ENCODE data around the gene THSD7A.

THSD7A gene

DNA sequence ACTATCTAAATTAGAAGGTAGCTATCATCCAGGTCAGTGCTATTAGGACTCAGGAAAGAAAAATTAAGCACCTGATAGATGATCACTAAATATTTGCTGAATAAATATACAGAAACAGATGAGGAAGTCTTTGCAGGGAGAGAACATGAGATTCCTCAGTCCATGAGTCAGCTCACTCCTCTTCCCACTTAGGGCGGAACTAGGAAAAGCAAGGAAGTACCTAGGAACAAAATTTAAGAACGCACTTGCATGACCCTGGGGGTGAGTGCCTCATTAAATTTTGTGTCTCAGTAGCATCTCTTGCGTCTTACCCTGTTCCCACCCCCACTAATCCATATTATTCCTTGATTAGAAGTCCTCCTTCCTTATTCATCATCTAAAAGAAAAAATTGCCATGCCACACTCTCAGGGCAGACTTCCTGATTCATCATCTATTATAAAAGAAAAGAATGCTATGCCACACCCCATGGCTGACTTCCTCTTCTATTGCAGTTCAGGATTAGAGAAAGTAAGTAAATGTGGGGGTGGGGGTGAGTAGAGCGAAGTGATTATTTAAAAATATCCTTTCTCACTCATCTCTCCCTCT lies 208.8 kb downstream of the THSD7A start:
- DNase-seq: no peak

DNA sequence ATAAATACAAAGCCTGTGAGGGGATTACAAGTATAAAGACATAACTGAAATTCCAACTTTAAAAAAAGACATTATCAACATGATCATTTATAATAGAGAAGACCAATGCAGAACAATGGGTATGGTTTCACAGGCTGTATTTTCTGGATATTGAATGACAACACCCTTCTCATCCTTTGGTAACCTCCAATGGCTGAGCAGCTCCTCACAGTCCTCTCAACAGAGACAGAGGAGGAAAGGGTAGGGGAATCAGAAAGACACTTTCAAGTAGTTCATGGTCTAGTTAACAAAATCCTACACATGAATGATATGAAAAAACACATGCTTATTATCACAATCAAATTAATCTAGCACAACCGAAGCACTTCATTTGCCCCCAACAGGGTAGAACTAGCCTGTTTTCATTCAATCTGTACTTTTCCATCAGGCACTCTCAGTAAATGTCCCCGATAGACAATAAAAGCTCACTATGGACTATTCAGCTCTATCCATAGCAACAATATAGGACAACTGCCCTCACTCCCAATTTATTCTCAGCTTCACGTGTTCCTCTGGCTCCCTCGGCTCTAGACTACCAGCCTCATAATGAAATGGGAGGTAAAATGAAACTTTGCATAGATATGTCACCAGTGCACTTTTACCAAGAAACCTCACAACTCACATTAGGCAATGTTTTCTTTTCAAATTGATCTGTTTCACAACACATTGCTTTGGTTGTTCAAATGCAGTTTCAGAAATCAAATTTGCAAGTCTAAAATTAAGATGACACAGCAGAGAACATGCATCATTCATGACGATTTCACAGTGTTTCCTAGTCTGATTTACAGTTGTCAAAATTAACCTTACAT lies 211.4 kb downstream of the THSD7A start:
- DNase-seq: no peak

GRCh38 chr7:11616466-11616865 lies 215.5 kb downstream of the THSD7A start:
- no peak for DNase-seq

DNA sequence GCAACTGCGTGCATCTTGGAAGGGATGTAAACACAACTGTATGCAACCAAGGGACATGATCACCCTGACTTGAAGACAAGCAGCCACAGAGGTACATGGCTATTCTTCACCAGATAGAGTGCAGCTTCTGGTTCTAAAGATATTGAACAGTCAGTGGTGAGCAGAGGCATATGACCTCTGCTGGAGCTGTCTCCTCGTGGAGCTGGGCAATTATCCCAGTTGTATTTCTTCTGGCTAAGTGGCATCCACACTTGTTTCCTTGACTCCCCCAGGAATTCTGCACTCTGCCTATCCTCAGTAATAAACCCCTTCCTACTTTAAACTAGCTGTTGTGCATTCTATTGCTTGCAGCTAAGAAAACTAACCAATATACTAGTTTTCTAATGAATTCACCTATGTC lies 216.8 kb downstream of the THSD7A start:
- no peak for DNase-seq

- no peak for DNase-seq
These were observed 218.6 kb downstream of the THSD7A start for GRCh38 chr7:11613292-11613930.

DNA sequence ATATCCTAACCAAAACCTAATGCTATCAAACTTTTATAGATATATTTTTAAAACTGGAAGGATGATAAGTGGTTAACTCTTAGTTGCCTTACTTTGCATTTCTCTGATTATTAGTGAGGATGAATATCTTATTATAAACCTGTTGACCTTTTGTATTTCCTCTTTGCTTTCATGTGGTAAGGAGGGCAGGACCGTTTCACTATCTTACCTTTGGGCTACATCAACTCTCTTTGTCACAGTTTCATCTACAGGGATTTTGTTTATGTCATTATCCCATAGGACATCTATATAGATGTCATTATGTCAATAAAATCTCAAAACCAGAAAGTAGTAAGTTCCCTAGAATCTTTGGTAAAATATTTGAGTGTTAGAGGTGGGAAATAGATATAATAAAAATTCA lies 219.3 kb downstream of the THSD7A start:
- DNase-seq: no peak

- no peak for DNase-seq
These were observed 222.8 kb downstream of the THSD7A start for GRCh38 chr7:11609096-11609670.

GRCh38 chr7:11607686-11608085 lies 224.3 kb downstream of the THSD7A start:
- DNase-seq: peak; percentile 78

- DNase-seq: no peak
These were observed 226.2 kb downstream of the THSD7A start for GRCh38 chr7:11605749-11606148.

- no peak for DNase-seq
These were observed 227.5 kb downstream of the THSD7A start for GRCh38 chr7:11604505-11604904.

GRCh38 chr7:11601761-11602160 lies 230.2 kb downstream of the THSD7A start:
- no peak for DNase-seq

DNA sequence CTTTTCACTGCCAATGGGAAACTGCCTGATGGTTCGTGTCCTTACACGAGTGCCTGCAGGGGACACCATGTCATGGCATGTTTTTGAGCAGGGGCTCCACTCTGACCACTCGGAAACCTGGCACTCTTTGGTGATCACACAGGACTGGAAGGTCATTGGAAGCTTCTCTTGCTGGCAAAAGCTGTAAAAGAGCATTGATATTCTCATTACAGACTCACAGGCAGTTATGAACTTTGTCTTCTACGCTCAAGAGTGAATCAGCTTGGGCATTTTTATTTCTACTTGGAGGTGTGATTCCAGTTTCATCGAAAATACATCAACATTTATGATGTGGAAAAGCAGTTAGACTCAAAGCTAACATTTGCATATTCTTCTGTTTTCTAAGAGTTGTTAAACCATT lies 238.7 kb downstream of the THSD7A start:
- no peak for DNase-seq

DNA sequence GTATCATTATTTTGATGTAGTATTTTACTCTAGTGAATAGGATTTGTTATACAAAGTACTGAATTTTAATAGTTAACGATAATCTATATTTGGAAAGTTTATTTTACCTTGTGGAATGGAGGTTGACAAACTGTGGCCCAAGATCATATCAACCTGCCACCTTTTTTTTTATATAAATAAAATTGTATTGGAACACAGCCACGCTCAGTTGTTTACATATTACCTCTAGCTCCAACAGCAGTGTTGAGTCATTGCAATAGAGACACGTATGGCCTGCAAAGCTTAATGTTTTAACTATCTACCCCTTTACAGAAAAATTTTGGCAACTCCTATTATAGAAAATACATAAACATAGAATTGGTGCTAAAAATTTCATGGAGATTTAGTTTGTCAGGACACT lies 239.3 kb downstream of the THSD7A start:
- DNase-seq: no peak

DNA sequence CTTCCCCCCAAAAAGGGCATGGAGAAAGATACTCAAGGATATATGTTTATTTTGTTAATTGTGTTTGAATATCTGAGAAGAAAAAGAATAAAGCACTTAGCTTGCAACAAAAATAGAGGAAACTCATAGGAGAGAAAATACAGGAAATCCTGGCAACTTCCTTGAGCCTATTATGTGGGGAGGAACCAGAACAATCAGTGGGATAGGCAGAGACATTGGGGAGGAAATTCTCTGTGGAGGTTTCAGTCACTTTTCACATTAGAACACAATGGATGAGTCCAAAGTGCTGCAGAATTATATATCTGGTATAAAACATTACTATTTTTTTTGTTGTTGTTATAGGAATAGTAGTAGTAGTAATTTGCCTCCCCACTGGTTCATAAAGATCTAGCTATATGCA lies 240.1 kb downstream of the THSD7A start:
- no peak for DNase-seq

GRCh38 chr7:11591055-11591633 lies 240.9 kb downstream of the THSD7A start:
- no peak for DNase-seq

DNA sequence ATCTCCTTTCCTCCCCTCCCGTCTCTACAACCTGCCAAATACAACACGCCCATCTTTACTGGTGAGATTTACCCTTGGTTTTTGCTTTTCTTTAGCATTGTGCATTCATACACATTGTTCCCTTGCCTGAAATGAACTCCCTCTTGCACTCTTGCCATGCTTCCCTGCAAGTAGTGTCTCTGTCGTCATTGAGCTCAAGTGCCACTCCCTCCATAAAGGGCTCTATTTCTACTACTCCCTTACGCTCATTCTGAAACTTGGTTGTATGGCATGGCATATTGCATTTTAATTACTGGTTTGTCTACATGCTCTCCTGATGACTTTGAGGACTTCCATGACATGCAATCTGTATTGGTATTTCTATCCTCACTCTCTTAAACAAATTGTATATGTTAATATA lies 242.7 kb downstream of the THSD7A start:
- no peak for DNase-seq

DNA sequence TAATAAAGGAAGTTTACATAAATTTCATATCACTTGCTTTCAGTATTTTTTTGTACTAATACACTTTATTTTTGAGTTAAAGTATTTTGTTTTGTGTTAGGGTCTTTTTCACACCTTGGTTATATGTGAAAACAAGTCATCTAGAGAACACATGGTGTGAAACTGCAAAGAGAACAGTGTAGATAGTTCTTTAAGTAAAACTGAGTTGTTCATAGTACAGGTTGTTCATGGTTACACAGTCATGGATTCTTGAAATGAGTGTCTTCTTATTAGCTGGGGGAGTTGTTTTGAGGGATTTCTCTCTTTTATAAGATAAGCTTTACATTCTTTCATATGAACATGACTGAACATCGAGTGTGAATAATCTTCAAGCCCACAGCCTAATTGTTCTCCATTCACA lies 244.2 kb downstream of the THSD7A start:
- no peak for DNase-seq

DNA sequence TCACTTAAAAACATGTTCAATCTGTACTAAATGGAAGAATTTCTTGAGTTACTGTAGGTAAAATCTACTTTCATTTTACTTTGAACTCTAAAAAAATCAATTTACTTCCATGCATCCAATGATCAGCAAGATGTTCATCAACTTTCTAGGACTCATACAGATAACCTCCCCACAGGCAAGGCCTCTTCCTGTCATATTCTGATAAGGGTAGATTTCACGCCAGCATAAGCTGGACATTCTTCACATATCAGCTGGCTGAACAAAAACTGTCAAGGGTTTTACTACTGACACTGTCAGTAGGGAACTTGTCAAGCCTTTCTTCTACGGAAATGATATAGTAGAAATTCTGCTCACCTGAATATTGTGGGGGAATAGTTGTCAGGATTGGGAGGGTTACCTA lies 244.9 kb downstream of the THSD7A start:
- DNase-seq: no peak

GRCh38 chr7:11584406-11585031 lies 247.5 kb downstream of the THSD7A start:
- no peak for DNase-seq

- DNase-seq: no peak
These were observed 252.9 kb downstream of the THSD7A start for GRCh38 chr7:11579141-11579540.

GRCh38 chr7:11576310-11576709 lies 255.7 kb downstream of the THSD7A start:
- DNase-seq: no peak

DNA sequence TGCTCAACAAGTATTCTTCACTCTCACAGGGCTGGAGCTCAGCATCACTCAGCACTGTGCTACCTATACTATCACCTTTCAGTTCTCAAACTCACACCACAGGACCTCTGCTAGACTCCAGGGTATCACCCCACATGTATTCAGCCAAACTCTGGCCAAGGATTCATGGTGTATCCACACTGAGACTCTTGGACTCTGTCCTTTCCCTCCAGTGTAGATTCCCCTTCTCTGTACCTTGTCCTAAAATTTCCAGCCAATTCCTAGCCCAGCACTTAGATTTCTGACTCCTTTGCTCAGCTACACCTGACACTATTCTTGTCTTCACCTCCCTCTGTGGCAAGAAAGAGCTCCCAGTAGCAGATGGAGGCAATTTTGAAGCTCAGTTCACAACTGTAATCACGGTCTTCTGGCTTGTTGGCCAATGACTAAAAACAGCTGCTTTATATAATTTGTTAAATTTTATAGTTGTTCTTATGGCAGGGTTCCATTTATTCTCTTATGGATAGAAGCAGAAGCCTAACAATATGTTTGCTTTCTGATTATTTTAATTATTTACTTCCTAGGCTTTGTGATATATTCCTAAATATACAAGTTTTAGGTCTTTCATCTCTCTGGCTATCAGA lies 258.8 kb downstream of the THSD7A start:
- no peak for DNase-seq
